Natural killer cell (primary cell): Measurements from ENCODE around the gene PTPRJ. TPM values are rescaled to one million over a fixed set of nuclear protein-coding genes. Genes with fewer than 3 reads are reported as not detected.

ENCODE experiments used
- ATAC-seq, 3 donors: fragments of 150-1000 bp in 2 of 3; fragments of 200-7000 bp in 1 of 3; cut with Tn5 transposase; 1 replicate in 1 of 3; 2 replicates in 2 of 3; pipeline ENCODE4 v1.10.0; 2021; ENCODE audit warnings: mild to moderate bottlenecking in 2 of 3, moderate library complexity in 2 of 3
- DNase-seq, 2 donors: peaks; one replicate each; pipeline versions ENCODE4 v3.0.0 to v3.0.0-alpha.2; 2013 to 2021; ENCODE audit warnings: mixed read lengths in 1 of 2
- H3K27ac ChIP-seq: one replicate; pipeline ENCODE4 v1.5.1; 2013; ENCODE audit warnings: mild to moderate bottlenecking, low read length
- H3K27me3 ChIP-seq: one replicate; pipeline ENCODE4 v1.6.1; 2013; ENCODE audit warnings: low read length; ENCODE audit not compliant: control insufficient read depth, insufficient read depth
- H3K36me3 ChIP-seq: one replicate; pipeline ENCODE4 v1.6.1; 2013; ENCODE audit warnings: low read length; ENCODE audit not compliant: control insufficient read depth, insufficient read depth
- H3K4me1 ChIP-seq: one replicate; pipeline ENCODE4 v1.6.1; 2013; ENCODE audit warnings: low read length; ENCODE audit not compliant: control insufficient read depth, insufficient read depth
- H3K4me3 ChIP-seq: one replicate; pipeline ENCODE4 v1.5.1; 2013; ENCODE audit warnings: low read length
- H3K9me3 ChIP-seq: one replicate; pipeline ENCODE4 v1.6.1; 2013; ENCODE audit warnings: low read length; ENCODE audit not compliant: control insufficient read depth, insufficient read depth
- H3K27ac Mint-ChIP-seq, 2 donors: one replicate each; pipeline ENCODE4 v1.8.0; 2022; ENCODE audit warnings: mild to moderate bottlenecking in 2 of 2, mixed read lengths in 2 of 2, moderate library complexity in 1 of 2
- H3K27me3 Mint-ChIP-seq, 2 donors: one replicate each; pipeline ENCODE4 v1.8.0; 2022; ENCODE audit warnings: low read depth in 2 of 2, mixed read lengths in 2 of 2
- H3K36me3 Mint-ChIP-seq: one replicate; pipeline ENCODE4 v1.8.0; 2022; ENCODE audit warnings: mixed read lengths
- H3K4me1 Mint-ChIP-seq, 2 donors: one replicate each; pipeline ENCODE4 v1.8.0; 2022; ENCODE audit warnings: mixed read lengths in 2 of 2
- H3K4me3 Mint-ChIP-seq: one replicate; pipeline ENCODE4 v1.8.0; 2022; ENCODE audit warnings: mild to moderate bottlenecking, moderate library complexity, mixed read lengths
- H3K9me3 Mint-ChIP-seq, 2 donors: one replicate each; pipeline ENCODE4 v1.8.0; 2022; ENCODE audit warnings: mixed read lengths in 2 of 2
- CTCF ChIP-seq: fragments of 200-600 bp; IDR thresholded peaks from one replicate; pipeline ENCODE4 v1.8.0; 2022; ENCODE audit warnings: antibody characterized with exemption
- WGBS: methylation state at CpG from one replicate; pipeline ENCODE4 v1.1.7; 2013; ENCODE audit warnings: missing lambda C conversion rate; ENCODE audit not compliant: insufficient coverage; 5-methylcytosine and 5-hydroxymethylcytosine counted together
- intact Hi-C: fragments of 100-400 bp; cut with micrococcal nuclease; formaldehyde crosslinking; loops from one replicate; pipeline ENCODE4 v1.14.2; 2022
- total RNA-seq, 4 donors: library from RNA; stranded (reverse); fragments of 120-200 nt in 1 of 4; gene quantifications; one replicate each; pipeline versions ENCODE4 v1.2.3 to v1.2.4, GENCODE V29; 2013 to 2022

Gene PTPRJ
- total RNA-seq, 3 donors from 2014 or later (not counting 1 experiment from before 2014, with no cell fraction given) = 110 to 127 (median 111) TPM

GRCh38 chr11:47969401-47969800, 11.0 kb upstream of the PTPRJ start:
- intact Hi-C loops = no loop called here
- no peak for TF ChIP-seq CTCF
- H3K9me3 ChIP-seq = no peaks in the 10 kb centered on the region
- no peak overlapping the region for H3K4me3 Mint-ChIP-seq
- DNase-seq (no peak), ATAC-seq (peak in 1 of 3 donors; percentile 49)
- H3K4me3 ChIP-seq = no peak overlapping the region
- H3K9me3 Mint-ChIP-seq = no peaks in the 10 kb centered on the region
- WGBS = 82% methylated on average over 5 of the region's 8 CpGs
- peaks cover 4% of the 10 kb centered on the region for H3K4me1 ChIP-seq
- no peaks in the 10 kb centered on the region for H3K36me3 Mint-ChIP-seq
- H3K27ac ChIP-seq = no peak overlapping the region
- H3K27ac Mint-ChIP-seq = no peak overlapping the region
- peaks cover 5 to 6% of the 10 kb centered on the region in 2 donors for H3K4me1 Mint-ChIP-seq
- H3K27me3 ChIP-seq = no peaks in the 10 kb centered on the region
- H3K36me3 ChIP-seq = no peaks in the 10 kb centered on the region
- H3K27me3 Mint-ChIP-seq = no peaks in the 10 kb centered on the region

GRCh38 chr11:47971501-47971900, 8.9 kb upstream of the PTPRJ start:
- Mint-ChIP-seq H3K27me3 (no peaks in the 10 kb centered on the region), H3K27ac (no peak overlapping the region), H3K4me3 (no peak overlapping the region), H3K9me3 (no peaks in the 10 kb centered on the region), H3K4me1 (peaks cover 10 to 11% of the 10 kb centered on the region in 2 donors), H3K36me3 (no peaks in the 10 kb centered on the region)
- ATAC-seq (no peak), DNase-seq (no peak)
- intact Hi-C loops = no loop called here
- TF ChIP-seq CTCF = no peak
- Histone ChIP-seq H3K36me3 (no peaks in the 10 kb centered on the region), H3K27ac (no peak overlapping the region), H3K4me3 (no peak overlapping the region), H3K9me3 (no peaks in the 10 kb centered on the region), H3K4me1 (peaks cover 9% of the 10 kb centered on the region), H3K27me3 (no peaks in the 10 kb centered on the region)
- WGBS = 88% methylated on average over 4 of the region's 4 CpGs

GRCh38 chr11:47973173-47973572, 7.2 kb upstream of the PTPRJ start:
- Histone ChIP-seq H3K9me3 (no peaks in the 10 kb centered on the region), H3K4me1 (peaks cover 9% of the 10 kb centered on the region), H3K36me3 (no peaks in the 10 kb centered on the region), H3K27ac (no peak overlapping the region), H3K4me3 (no peak overlapping the region), H3K27me3 (no peaks in the 10 kb centered on the region)
- WGBS = 98% methylated on average over 4 of the region's 4 CpGs
- intact Hi-C loops = no loop called here
- H3K4me1 Mint-ChIP-seq = peaks cover 10 to 11% of the 10 kb centered on the region in 2 donors
- H3K9me3 Mint-ChIP-seq = no peaks in the 10 kb centered on the region
- TF ChIP-seq CTCF = no peak
- DNase-seq (no peak), ATAC-seq (no peak)
- no peaks in the 10 kb centered on the region for H3K36me3 Mint-ChIP-seq
- H3K4me3 Mint-ChIP-seq = no peak overlapping the region
- no peaks in the 10 kb centered on the region for H3K27me3 Mint-ChIP-seq
- no peak overlapping the region for H3K27ac Mint-ChIP-seq

- Histone ChIP-seq H3K9me3 (no peaks in the 10 kb centered on the region), H3K36me3 (no peaks in the 10 kb centered on the region), H3K4me3 (no peak overlapping the region), H3K27me3 (no peaks in the 10 kb centered on the region), H3K27ac (no peak overlapping the region), H3K4me1 (peaks cover 30% of the 10 kb centered on the region)
- no peak overlapping the region for H3K27ac Mint-ChIP-seq
- 81% methylated on average over 1 of the region's 2 CpGs for WGBS
- H3K9me3 Mint-ChIP-seq = no peaks in the 10 kb centered on the region
- H3K4me1 Mint-ChIP-seq = peaks cover 23 to 27% of the 10 kb centered on the region in 2 donors
- intact Hi-C loops = no loop called here
- no peak for TF ChIP-seq CTCF
- H3K27me3 Mint-ChIP-seq = no peaks in the 10 kb centered on the region
- no peak overlapping the region for H3K4me3 Mint-ChIP-seq
- no peak for ATAC-seq
- no peak for DNase-seq
- H3K36me3 Mint-ChIP-seq = no peaks in the 10 kb centered on the region
Observed at GRCh38 chr11:47976931-47977330, 3.4 kb upstream of the PTPRJ start.
